HepG2 (cell line): ENCODE results near the gene TGFA. TPM values are rescaled to one million over a fixed set of nuclear protein-coding genes. Genes with fewer than 3 reads are reported as not detected.

Source experiments
- CENPBD1 ChIP-seq: sonication (generic); formaldehyde crosslinking; IDR thresholded peaks from 2 replicates; pipeline ENCODE4 v1.8.0; 2022; ENCODE audit warnings: missing genetic modification reagents, low read depth, mild to moderate bottlenecking, borderline replicate concordance
- HMGXB3 ChIP-seq: sonication (generic); formaldehyde crosslinking; IDR thresholded peaks from 2 replicates; pipeline ENCODE4 v1.4.0; 2020; ENCODE audit warnings: missing genetic modification reagents, borderline replicate concordance
- KDM5B ChIP-seq: sonication (generic); formaldehyde crosslinking; IDR thresholded peaks from 2 replicates; pipeline ENCODE4 v1.4.0; 2020; ENCODE audit warnings: missing genetic modification reagents, mild to moderate bottlenecking, borderline replicate concordance
- ZFY ChIP-seq: sonication (generic); formaldehyde crosslinking; IDR thresholded peaks from 2 replicates; pipeline ENCODE4 v1.4.0; 2020; ENCODE audit warnings: missing genetic modification reagents
- polyA plus RNA-seq, 8 experiments: library from polyadenylated mRNA; depleted of rRNA in 3 of 8; stranded (reverse) in 7 of 8; unstranded in 1 of 8; fragments of >200 nt; fragmentation: Illumina TruSeq in 4 of 8; extraction: Trizol in 4 of 8; gene quantifications; 2 replicates each; pipeline versions ENCODE4 v1.2.1 to v1.2.3, GENCODE V29; 2011 to 2016; ENCODE audit warnings: low read depth in 4 of 8, missing spikeins in 1 of 8, mixed read lengths in 1 of 8; ENCODE audit not compliant: insufficient read depth in 1 of 8
- total RNA-seq, 5 experiments: library from RNA; depleted of rRNA; stranded (reverse); fragments of >200 nt; fragmentation: Illumina TruSeq; extraction: Trizol; gene quantifications; 2 replicates each; pipeline ENCODE4 v1.2.3, GENCODE V29; 2016; ENCODE audit warnings: low read depth in 1 of 5
- TF ChIP-seq, protein P1 (sequence below): sonication (generic); formaldehyde crosslinking; IDR thresholded peaks from 2 replicates; pipeline ENCODE4 v1.4.0; 2020; ENCODE audit warnings: missing genetic modification reagents
- TF ChIP-seq, protein P2 (sequence below): sonication (generic); formaldehyde crosslinking; IDR thresholded peaks from 2 replicates; pipeline ENCODE4 v1.9.0; 2022; ENCODE audit warnings: missing genetic modification reagents, mild to moderate bottlenecking, borderline replicate concordance
- TF ChIP-seq, protein P3 (sequence below): fragments of 450-650 bp; IDR thresholded peaks from 2 replicates; pipeline ENCODE4 v1.6.1; 2017
- TF ChIP-seq, protein P4 (sequence below): sonication (generic); formaldehyde crosslinking; IDR thresholded peaks from 2 replicates; pipeline ENCODE4 v1.5.0; 2020; ENCODE audit warnings: mild to moderate bottlenecking, missing genetic modification reagents

TGFA gene
- total and polyA plus RNA-seq, 2 of the 13 experiments (the other 11 are each of a cell fraction or from before 2014, with no cell fraction given), result 7.8 to 15.3 TPM

DNA sequence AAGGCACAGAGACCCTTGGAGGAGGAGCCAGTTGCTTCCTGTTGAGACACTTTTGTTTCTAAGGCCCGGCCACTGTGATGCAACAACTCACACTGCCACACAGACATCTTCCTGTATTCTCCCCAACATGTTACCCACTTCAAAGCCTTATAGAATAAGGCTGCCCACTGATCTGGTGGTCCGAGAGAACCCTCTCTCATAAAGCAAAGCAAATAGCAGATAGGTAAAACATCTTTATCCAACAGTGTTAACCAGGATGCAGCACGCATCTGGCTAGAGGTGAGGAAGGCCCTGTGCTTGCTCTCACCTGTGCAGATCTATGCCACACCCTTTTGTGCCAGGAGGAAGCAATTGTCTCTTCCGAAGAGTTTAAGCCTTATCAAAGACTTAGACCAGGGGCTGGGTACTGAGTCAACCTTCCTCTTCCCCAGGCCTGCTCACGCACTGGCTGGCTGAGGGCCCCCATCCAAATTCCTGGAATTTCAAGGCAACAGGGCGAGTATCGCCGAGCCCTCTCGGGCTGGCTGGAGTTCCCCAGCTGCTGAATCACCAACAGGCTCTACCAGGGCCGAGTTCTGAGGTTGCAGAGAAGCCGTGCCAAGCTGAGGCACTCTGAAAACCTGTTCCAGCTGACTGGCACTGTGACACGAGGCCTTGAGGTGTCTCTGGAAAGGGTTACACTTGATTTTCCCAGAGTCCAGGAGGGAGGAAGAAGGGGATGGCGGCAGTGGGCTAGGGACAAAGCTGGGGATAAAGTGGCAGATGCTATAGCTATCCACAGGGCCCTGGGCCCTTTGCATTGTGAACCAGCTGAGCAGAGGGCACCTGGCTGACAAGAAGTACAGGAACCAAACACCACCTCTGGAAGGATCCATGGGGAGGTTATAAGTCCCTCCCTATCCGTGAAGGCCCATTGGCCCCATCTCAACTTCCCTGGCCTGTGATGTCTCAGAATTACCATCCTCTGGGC, 29.3 kb downstream of the TGFA start (continued):
- TF ChIP-seq KDM5B (CRISPR knock-in tag) (no peak), ZFY (CRISPR knock-in tag) (0 out of 2 replicates have a peak, but pooled peaks have one; percentile 9), HMGXB3 (no peak), CENPBD1 (CRISPR knock-in tag) (no peak)
- TF ChIP-seq, protein P1, sequence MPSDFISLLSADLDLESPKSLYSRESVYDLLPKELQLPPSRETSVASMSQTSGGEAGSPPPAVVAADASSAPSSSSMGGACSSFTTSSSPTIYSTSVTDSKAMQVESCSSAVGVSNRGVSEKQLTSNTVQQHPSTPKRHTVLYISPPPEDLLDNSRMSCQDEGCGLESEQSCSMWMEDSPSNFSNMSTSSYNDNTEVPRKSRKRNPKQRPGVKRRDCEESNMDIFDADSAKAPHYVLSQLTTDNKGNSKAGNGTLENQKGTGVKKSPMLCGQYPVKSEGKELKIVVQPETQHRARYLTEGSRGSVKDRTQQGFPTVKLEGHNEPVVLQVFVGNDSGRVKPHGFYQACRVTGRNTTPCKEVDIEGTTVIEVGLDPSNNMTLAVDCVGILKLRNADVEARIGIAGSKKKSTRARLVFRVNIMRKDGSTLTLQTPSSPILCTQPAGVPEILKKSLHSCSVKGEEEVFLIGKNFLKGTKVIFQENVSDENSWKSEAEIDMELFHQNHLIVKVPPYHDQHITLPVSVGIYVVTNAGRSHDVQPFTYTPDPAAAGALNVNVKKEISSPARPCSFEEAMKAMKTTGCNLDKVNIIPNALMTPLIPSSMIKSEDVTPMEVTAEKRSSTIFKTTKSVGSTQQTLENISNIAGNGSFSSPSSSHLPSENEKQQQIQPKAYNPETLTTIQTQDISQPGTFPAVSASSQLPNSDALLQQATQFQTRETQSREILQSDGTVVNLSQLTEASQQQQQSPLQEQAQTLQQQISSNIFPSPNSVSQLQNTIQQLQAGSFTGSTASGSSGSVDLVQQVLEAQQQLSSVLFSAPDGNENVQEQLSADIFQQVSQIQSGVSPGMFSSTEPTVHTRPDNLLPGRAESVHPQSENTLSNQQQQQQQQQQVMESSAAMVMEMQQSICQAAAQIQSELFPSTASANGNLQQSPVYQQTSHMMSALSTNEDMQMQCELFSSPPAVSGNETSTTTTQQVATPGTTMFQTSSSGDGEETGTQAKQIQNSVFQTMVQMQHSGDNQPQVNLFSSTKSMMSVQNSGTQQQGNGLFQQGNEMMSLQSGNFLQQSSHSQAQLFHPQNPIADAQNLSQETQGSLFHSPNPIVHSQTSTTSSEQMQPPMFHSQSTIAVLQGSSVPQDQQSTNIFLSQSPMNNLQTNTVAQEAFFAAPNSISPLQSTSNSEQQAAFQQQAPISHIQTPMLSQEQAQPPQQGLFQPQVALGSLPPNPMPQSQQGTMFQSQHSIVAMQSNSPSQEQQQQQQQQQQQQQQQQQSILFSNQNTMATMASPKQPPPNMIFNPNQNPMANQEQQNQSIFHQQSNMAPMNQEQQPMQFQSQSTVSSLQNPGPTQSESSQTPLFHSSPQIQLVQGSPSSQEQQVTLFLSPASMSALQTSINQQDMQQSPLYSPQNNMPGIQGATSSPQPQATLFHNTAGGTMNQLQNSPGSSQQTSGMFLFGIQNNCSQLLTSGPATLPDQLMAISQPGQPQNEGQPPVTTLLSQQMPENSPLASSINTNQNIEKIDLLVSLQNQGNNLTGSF (CRISPR knock-in tag), result 0 out of 2 replicates have a peak, but pooled peaks have one; percentile 32
- TF ChIP-seq, protein P2, sequence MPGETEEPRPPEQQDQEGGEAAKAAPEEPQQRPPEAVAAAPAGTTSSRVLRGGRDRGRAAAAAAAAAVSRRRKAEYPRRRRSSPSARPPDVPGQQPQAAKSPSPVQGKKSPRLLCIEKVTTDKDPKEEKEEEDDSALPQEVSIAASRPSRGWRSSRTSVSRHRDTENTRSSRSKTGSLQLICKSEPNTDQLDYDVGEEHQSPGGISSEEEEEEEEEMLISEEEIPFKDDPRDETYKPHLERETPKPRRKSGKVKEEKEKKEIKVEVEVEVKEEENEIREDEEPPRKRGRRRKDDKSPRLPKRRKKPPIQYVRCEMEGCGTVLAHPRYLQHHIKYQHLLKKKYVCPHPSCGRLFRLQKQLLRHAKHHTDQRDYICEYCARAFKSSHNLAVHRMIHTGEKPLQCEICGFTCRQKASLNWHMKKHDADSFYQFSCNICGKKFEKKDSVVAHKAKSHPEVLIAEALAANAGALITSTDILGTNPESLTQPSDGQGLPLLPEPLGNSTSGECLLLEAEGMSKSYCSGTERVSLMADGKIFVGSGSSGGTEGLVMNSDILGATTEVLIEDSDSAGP (CRISPR knock-in tag), result peak; percentile 42; the same call in 1 of the 2 replicates
- TF ChIP-seq, protein P3, sequence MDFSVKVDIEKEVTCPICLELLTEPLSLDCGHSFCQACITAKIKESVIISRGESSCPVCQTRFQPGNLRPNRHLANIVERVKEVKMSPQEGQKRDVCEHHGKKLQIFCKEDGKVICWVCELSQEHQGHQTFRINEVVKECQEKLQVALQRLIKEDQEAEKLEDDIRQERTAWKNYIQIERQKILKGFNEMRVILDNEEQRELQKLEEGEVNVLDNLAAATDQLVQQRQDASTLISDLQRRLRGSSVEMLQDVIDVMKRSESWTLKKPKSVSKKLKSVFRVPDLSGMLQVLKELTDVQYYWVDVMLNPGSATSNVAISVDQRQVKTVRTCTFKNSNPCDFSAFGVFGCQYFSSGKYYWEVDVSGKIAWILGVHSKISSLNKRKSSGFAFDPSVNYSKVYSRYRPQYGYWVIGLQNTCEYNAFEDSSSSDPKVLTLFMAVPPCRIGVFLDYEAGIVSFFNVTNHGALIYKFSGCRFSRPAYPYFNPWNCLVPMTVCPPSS, result no peak
- TF ChIP-seq, protein P4, sequence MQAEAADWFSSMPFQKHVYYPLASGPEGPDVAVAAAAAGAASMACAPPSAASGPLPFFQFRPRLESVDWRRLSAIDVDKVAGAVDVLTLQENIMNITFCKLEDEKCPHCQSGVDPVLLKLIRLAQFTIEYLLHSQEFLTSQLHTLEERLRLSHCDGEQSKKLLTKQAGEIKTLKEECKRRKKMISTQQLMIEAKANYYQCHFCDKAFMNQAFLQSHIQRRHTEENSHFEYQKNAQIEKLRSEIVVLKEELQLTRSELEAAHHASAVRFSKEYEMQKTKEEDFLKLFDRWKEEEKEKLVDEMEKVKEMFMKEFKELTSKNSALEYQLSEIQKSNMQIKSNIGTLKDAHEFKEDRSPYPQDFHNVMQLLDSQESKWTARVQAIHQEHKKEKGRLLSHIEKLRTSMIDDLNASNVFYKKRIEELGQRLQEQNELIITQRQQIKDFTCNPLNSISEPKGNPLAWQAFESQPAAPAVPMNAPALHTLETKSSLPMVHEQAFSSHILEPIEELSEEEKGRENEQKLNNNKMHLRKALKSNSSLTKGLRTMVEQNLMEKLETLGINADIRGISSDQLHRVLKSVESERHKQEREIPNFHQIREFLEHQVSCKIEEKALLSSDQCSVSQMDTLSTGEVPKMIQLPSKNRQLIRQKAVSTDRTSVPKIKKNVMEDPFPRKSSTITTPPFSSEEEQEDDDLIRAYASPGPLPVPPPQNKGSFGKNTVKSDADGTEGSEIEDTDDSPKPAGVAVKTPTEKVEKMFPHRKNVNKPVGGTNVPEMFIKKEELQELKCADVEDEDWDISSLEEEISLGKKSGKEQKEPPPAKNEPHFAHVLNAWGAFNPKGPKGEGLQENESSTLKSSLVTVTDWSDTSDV (CRISPR knock-in tag), result no peak
